Activated CD4-positive, alpha-beta memory T cell treated with anti-CD3 and anti-CD28 coated beads, Interleukin-2, amount 10 ng/mL, durations not matched to agents 7 days and 5 days (primary cell): ENCODE measurements around the gene ZNF438. TPM values are rescaled to one million over a fixed set of nuclear protein-coding genes. Genes with fewer than 3 reads are reported as not detected.
A peak's percentile ranks its signal among the peaks of the same experiment; 100 is the strongest.
"Not testable (repeated sequence)": the region's sequence is repeated elsewhere in the genome, so short reads cannot be mapped to it uniquely, and the experiment has no call there.

Source experiments
- CTCF ChIA-PET: fragments of 350-600 bp; sonication (Branson Sonifier 250); formaldehyde crosslinking; loops from one replicate; lab custom pipeline; 2021; ENCODE audit warnings: antibody characterized with exemption, inconsistent platforms; lab: Charles Lee
- POLR2A ChIA-PET: fragments of 350-600 bp; sonication (Branson Sonifier 250); formaldehyde crosslinking; loops from one replicate; lab custom pipeline; 2021; ENCODE audit warnings: antibody characterized with exemption; lab: Charles Lee
- DNase-seq: peaks from one replicate; pipeline ENCODE4 v3.0.0-alpha.2; 2020
- H3K27ac Mint-ChIP-seq: one replicate; pipeline ENCODE4 v1.8.0; 2021; ENCODE audit warnings: mild to moderate bottlenecking, mixed read lengths
- H3K27me3 Mint-ChIP-seq: one replicate; pipeline ENCODE4 v1.8.0; 2021; ENCODE audit warnings: mixed read lengths
- H3K36me3 Mint-ChIP-seq: one replicate; pipeline ENCODE4 v1.8.0; 2021; ENCODE audit warnings: low read depth, mixed read lengths
- H3K4me1 Mint-ChIP-seq: one replicate; pipeline ENCODE4 v1.8.0; 2021; ENCODE audit warnings: mixed read lengths
- H3K4me3 Mint-ChIP-seq: one replicate; pipeline ENCODE4 v1.8.0; 2021; ENCODE audit warnings: mild to moderate bottlenecking, mixed read lengths
- H3K9me3 Mint-ChIP-seq: one replicate; pipeline ENCODE4 v1.8.0; 2021; ENCODE audit warnings: mixed read lengths
- total RNA-seq, 2 experiments: library from RNA; stranded (reverse); gene quantifications; one replicate each; pipeline ENCODE4 v1.2.3, GENCODE V29; 2021

Gene ZNF438
- total RNA-seq, 2 experiments from 2014 or later: 6.3 to 6.5 TPM

- Mint-ChIP-seq H3K9me3 (no peaks in the 10 kb centered on the region), H3K4me1 (peaks cover 21% of the 10 kb centered on the region), H3K27me3 (no peaks in the 10 kb centered on the region), H3K4me3 (no peak overlapping the region), H3K36me3 (no peaks in the 10 kb centered on the region), H3K27ac (no peak overlapping the region)
- no peak for DNase-seq
- CTCF ChIA-PET: interaction anchor here (1.0 kb wide), 1 partner anchor 317 kb away, joined by 3 read pairs; no protein-coding TSS in a partner anchor
- POLR2A ChIA-PET: interaction anchor here (0.9 to 1.3 kb wide), 2 partner anchors 90 to 283 kb away, joined by 3 read pairs; no protein-coding TSS in a partner anchor
Measured at GRCh38 chr10:31035266-31035798, 3.7 kb upstream of the ZNF438 start.

DNA sequence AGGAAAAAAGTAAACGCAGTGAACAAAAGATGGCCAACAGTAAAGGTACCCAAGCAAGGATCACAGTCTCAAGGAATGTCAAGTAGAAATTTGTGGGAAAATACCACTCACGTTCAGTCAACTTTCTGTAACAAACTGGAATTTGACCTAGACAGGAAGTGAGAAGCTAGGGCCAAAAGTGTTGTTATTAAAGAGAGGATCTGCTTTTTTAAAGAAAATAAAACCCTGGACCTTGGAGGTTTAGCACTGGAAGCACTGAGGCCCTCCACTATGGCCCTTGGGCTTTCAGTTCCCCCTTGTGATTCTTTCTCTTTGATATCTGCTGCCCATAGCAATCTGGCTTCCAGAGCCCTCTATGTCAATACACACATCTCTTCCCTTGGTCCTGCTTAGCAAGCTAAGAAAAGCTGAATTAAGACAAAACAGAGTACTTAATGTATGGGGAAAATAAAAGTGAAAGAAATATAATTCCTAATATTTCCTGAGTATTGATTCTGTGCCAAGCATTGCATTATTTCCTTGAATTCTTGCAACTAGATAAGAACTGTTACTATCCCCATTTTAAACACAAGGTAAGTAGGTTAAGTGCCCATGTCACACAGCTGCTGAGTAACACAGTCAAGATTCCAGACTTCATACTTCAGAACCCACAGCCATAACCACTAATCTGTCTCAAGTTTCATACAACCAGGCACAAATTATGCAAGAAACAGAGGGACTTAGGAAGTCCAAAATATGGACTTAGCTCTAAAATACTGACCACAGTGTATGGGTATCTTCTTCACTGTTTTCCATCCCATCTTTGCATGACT lies 2.6 kb upstream of the ZNF438 start:
- CTCF ChIA-PET: interaction anchor here (1.0 kb wide), 1 partner anchor 316 kb away, joined by 3 read pairs; no protein-coding TSS in a partner anchor
- H3K4me3 Mint-ChIP-seq: no peak overlapping the region

GRCh38 chr10:31033147-31033546 lies 1.5 kb upstream of the ZNF438 start:
- Mint-ChIP-seq H3K4me3 (peak overlapping the region; percentile 85), H3K9me3 (no peaks in the 10 kb centered on the region), H3K27ac (no peak overlapping the region), H3K4me1 (peaks cover 29% of the 10 kb centered on the region), H3K27me3 (no peaks in the 10 kb centered on the region), H3K36me3 (peaks cover 3% of the 10 kb centered on the region)
- ChIA-PET CTCF (interaction anchor here (0.7 to 1.0 kb wide), 2 partner anchors 41 to 188 kb away, joined by 3 to 4 read pairs; no protein-coding TSS in a partner anchor), POLR2A (interaction anchor here (0.7 to 2.5 kb wide), 3 partner anchors 249 to 1132 kb away, joined by 3 to 20 read pairs (median 3); no protein-coding TSS in a partner anchor)
- no peak for DNase-seq

More for the DNA sequence above, 2.6 kb upstream of the ZNF438 start:
- no peak overlapping the region for H3K27ac Mint-ChIP-seq
- peaks cover 3% of the 10 kb centered on the region for H3K36me3 Mint-ChIP-seq
- POLR2A ChIA-PET: interaction anchor here (1.3 kb wide), 1 partner anchor 284 kb away, joined by 3 read pairs; no protein-coding TSS in a partner anchor
- DNase-seq: no peak
- H3K9me3 Mint-ChIP-seq: no peaks in the 10 kb centered on the region
- no peaks in the 10 kb centered on the region for H3K27me3 Mint-ChIP-seq
- H3K4me1 Mint-ChIP-seq: peaks cover 27% of the 10 kb centered on the region

GRCh38 chr10:31032258-31033132 lies 830 bp upstream of the ZNF438 start:
- Mint-ChIP-seq H3K9me3 (peaks cover under 1% of the 10 kb centered on the region), H3K4me1 (peaks cover 29% of the 10 kb centered on the region), H3K27ac (peak overlapping the region; percentile 98), H3K36me3 (peaks cover 3% of the 10 kb centered on the region), H3K27me3 (no peaks in the 10 kb centered on the region), H3K4me3 (peak overlapping the region; percentile 85)
- peak; percentile 95 for DNase-seq
- ChIA-PET CTCF (interaction anchor here (0.7 to 2.1 kb wide), 43 partner anchors 9 to 830 kb away, joined by 3 to 25 read pairs (median 4); no protein-coding TSS in a partner anchor), POLR2A (interaction anchor here (0.6 to 2.5 kb wide), 28 partner anchors 8 to 1413 kb away, joined by 3 to 37 read pairs (median 4); partner anchors contain the start of genes ARHGAP12, CCDC7 and ZEB1)

DNA sequence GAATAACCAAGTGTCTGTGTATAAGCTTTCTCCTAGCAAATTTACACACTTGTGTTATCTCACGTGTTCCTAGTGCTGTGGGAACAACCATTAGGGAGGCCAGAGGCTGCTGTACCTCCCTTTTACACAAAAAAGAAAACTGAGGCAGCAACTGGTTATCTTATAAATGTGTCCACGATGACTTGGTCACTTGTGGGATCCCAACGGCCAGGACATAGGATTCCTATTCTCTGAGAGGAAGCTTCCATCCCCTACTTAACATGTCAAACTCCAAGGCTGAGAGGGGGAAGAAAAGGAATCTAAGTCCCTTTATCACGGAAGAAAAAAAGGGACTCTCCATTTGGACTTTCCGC lies 484 bp downstream of the ZNF438 start:
- ChIA-PET CTCF (interaction anchor here (0.8 to 2.1 kb wide), 29 partner anchors 9 to 729 kb away, joined by 3 to 25 read pairs (median 5); no protein-coding TSS in a partner anchor), POLR2A (interaction anchor here (0.7 to 2.5 kb wide), 19 partner anchors 9 to 897 kb away, joined by 3 to 37 read pairs (median 5); partner anchors contain the start of genes ARHGAP12 and ZEB1)
- H3K27ac Mint-ChIP-seq: peak overlapping the region; percentile 98
- H3K9me3 Mint-ChIP-seq: peaks cover 2% of the 10 kb centered on the region
- peak overlapping the region; percentile 85 for H3K4me3 Mint-ChIP-seq
- H3K36me3 Mint-ChIP-seq: peaks cover 5% of the 10 kb centered on the region
- DNase-seq: no peak
- H3K4me1 Mint-ChIP-seq: peaks cover 29% of the 10 kb centered on the region
- H3K27me3 Mint-ChIP-seq: no peaks in the 10 kb centered on the region

DNA sequence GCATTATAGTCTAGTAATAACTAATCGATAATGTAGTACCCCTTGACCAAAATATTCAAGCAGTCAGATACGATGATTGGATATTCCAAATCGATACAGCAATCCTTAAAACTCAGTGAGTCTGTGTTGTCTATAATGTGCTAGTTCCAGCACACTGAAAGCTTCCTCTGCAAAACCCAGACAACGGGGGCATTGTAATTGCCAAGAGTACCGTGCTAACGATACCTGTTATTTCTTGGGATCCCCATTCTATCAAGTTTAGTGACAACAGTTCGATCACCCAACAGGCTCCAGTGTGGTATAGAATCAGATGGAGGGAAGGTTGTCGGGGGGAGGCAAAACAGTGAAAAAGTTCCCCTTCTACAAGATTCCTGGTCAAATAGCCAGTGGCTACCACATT lies 865 bp downstream of the ZNF438 start:
- ChIA-PET CTCF (interaction anchor here (0.8 to 2.1 kb wide), 6 partner anchors 14 to 286 kb away, joined by 3 to 25 read pairs (median 9); no protein-coding TSS in a partner anchor), POLR2A (interaction anchor here (1.3 to 2.5 kb wide), 7 partner anchors 9 to 739 kb away, joined by 3 to 37 read pairs (median 7); no protein-coding TSS in a partner anchor)
- Mint-ChIP-seq H3K9me3 (peaks cover 2% of the 10 kb centered on the region), H3K4me1 (peaks cover 29% of the 10 kb centered on the region), H3K27ac (peak overlapping the region; percentile 98), H3K27me3 (no peaks in the 10 kb centered on the region), H3K36me3 (peaks cover 5% of the 10 kb centered on the region), H3K4me3 (peak overlapping the region; percentile 85)
- no peak for DNase-seq

DNA sequence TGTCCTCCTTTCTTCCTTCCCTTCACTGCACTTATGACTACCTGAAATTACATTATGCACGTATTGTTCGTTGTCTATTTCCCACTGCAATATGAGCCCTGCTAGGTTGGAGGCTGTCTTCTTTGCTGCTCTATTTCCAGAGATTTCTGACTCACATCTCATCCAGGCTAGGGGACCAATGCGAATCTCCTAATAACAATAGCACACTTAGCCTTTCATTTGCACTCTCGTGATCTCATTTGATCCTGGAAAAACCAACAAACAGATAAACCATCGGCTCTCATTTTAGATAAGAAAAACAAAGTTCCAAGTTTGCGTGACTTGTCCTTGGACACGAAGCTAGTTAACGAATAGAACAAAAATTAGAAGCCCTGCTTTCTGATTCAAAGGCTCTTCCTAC lies 1.4 kb downstream of the ZNF438 start:
- ChIA-PET POLR2A (no interaction called here), CTCF (interaction anchor here (0.8 to 2.1 kb wide), 4 partner anchors 23 to 287 kb away, joined by 3 to 8 read pairs (median 5); no protein-coding TSS in a partner anchor)
- Mint-ChIP-seq H3K36me3 (peaks cover 5% of the 10 kb centered on the region), H3K4me3 (peak overlapping the region; percentile 6), H3K27me3 (no peaks in the 10 kb centered on the region), H3K9me3 (peaks cover 2% of the 10 kb centered on the region), H3K27ac (no peak overlapping the region), H3K4me1 (peaks cover 29% of the 10 kb centered on the region)
- DNase-seq: no peak

GRCh38 chr10:31028081-31028480 lies 3.6 kb downstream of the ZNF438 start:
- H3K27ac Mint-ChIP-seq: no peak overlapping the region
- ChIA-PET POLR2A (no interaction called here), CTCF (no interaction called here)
- peaks cover 22% of the 10 kb centered on the region for H3K4me1 Mint-ChIP-seq
- peaks cover 2% of the 10 kb centered on the region for H3K9me3 Mint-ChIP-seq
- peaks cover 5% of the 10 kb centered on the region for H3K36me3 Mint-ChIP-seq
- no peak overlapping the region for H3K4me3 Mint-ChIP-seq
- no peaks in the 10 kb centered on the region for H3K27me3 Mint-ChIP-seq
- DNase-seq: no peak

GRCh38 chr10:31026279-31026678 lies 5.4 kb downstream of the ZNF438 start:
- H3K9me3 Mint-ChIP-seq, DNase-seq, H3K27ac Mint-ChIP-seq, POLR2A ChIA-PET, H3K36me3 Mint-ChIP-seq, H3K27me3 Mint-ChIP-seq, H3K4me3 Mint-ChIP-seq, CTCF ChIA-PET: not testable (repeated sequence)
- peaks cover 15% of the 10 kb centered on the region for H3K4me1 Mint-ChIP-seq

GRCh38 chr10:31025142-31025541 lies 6.5 kb downstream of the ZNF438 start:
- DNase-seq: no peak
- no peak overlapping the region for H3K4me3 Mint-ChIP-seq
- H3K27ac Mint-ChIP-seq: no peak overlapping the region
- peaks cover 6% of the 10 kb centered on the region for H3K4me1 Mint-ChIP-seq
- ChIA-PET POLR2A (no interaction called here), CTCF (interaction anchor here (0.8 kb wide), 1 partner anchor 17 kb away, joined by 3 read pairs; no protein-coding TSS in a partner anchor)
- H3K27me3 Mint-ChIP-seq: no peaks in the 10 kb centered on the region
- H3K9me3 Mint-ChIP-seq: peaks cover 2% of the 10 kb centered on the region
- H3K36me3 Mint-ChIP-seq: peaks cover 4% of the 10 kb centered on the region

DNA sequence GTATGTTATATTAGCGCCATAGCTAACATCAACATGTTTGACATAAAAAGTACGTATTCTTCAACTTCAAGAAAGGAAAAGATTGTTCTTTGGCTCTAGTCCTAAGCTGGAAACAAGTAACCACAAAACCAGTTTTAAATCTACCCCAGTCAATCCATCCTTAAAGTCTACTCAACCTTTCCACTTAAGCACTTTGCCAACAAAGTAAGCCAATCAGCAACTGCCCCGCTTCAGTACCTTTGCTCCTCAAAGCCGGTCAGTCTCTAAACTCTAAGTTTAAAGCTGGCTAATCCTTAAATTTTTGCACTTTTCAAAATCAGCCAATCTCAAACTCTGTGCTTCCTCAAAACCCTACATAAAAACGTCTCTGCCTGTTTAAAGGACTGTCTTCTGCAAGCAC lies 8.1 kb downstream of the ZNF438 start:
- Mint-ChIP-seq H3K27ac (no peak overlapping the region), H3K9me3 (peaks cover 2% of the 10 kb centered on the region), H3K27me3 (no peaks in the 10 kb centered on the region), H3K36me3 (peaks cover 2% of the 10 kb centered on the region), H3K4me3 (no peak overlapping the region), H3K4me1 (peaks cover 4% of the 10 kb centered on the region)
- no peak for DNase-seq
- ChIA-PET CTCF (no interaction called here), POLR2A (no interaction called here)

DNA sequence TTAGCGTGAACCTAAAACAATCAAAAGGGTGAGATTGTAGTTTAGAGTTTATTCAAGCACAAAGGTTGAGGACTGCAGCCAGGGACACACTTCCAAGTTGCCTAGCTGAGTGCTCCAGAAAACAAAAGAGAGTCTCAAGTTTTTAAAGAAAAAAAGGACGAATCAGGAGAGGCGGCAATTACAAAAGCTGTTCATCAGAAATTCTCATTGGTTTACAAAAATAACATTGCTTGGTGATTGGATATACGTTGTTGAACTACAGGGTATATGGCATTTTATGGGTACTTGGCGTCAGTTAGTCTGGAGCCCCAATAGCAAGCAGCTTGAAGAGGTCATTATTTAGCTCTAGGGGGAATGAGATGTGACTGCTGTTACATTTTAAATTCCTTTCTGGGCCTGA lies 11.5 kb downstream of the ZNF438 start:
- ChIA-PET CTCF (no interaction called here), POLR2A (interaction anchor here (2.0 kb wide), 1 partner anchor 12 kb away, joined by 7 read pairs; the partner anchor contains the start of gene ZNF438)
- Mint-ChIP-seq H3K27ac (no peak overlapping the region), H3K9me3 (no peaks in the 10 kb centered on the region), H3K4me1 (peaks cover 4% of the 10 kb centered on the region), H3K27me3 (no peaks in the 10 kb centered on the region), H3K4me3 (no peak overlapping the region), H3K36me3 (no peaks in the 10 kb centered on the region)
- DNase-seq: no peak
